GM21526 (cell line): ENCODE data around the gene EMC8.

Experiments
- ATAC-seq: cut with Tn5 transposase; IDR thresholded peaks from one replicate; pipeline ENCODE4 v1.9.1; 2021; ENCODE audit warnings: moderate library complexity; ENCODE audit not compliant: unreplicated experiment, low FRiP score

The EMC8 gene

DNA sequence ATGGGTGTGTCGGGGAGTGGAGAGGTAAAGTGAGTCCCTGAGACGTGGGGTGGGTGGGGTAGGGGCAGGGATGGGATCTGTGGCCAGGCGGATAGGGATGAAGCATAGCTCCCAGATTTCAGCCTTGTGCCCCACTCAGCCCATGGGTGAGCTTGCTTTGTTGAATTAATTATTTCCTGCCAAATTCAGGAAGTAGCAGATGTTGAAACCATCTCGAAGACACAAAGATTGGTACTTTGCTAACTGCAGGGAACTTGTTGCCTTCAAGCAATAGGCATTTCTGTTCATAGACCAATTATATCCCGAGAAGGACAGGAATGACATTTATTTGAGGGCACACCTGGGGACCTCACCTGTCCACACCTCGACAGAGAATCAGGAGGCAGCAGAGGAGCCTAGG is 37.5 kb downstream of the EMC8 start:
- ATAC-seq: no peak

- ATAC-seq: no peak
Observed at GRCh38 chr16:85759631-85760419, 39.5 kb downstream of the EMC8 start.

DNA sequence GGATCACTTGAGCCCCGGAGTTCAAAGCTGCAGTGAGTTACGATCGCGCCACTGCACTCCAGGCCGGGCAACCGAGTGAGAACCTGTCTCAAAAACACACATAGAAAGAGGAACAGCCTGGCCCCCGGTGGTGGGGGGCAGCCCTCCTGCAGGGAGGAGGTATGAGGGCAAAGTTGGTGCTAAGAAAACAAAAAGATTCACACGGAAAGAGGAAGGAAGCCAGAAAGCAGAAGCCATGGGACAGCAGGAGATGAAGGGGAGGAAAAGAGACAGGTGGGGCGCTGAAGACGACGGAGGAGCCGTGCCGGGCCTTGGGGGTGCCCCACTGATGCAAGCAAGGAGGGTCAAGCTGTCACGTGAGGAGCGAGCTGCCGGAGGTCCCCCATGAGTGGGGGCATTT is 40.2 kb downstream of the EMC8 start:
- ATAC-seq: no peak

GRCh38 chr16:85757341-85757822 is 42.0 kb downstream of the EMC8 start:
- no peak for ATAC-seq

GRCh38 chr16:85755929-85756768 is 43.2 kb downstream of the EMC8 start:
- peak; percentile 44 for ATAC-seq

DNA sequence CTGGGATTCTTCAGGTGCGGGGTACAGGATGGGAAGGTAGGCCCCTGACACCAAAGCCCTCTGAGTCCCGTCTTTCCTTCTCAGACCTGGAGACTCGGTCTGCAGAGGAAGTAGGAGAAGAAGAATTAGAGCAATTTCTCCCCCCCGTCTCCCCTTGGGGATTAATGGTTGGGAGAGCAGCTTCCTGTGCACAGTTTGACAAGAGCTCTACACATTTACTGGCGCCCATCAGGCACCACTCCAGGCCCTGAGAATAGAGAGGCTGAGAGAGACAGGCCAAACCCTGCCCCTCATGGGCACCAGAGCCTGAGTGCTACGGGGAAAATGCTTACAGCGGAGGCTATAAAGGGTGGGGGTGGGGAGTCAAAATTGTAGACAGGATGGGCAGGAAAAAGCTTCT is 44.9 kb downstream of the EMC8 start:
- ATAC-seq: no peak

DNA sequence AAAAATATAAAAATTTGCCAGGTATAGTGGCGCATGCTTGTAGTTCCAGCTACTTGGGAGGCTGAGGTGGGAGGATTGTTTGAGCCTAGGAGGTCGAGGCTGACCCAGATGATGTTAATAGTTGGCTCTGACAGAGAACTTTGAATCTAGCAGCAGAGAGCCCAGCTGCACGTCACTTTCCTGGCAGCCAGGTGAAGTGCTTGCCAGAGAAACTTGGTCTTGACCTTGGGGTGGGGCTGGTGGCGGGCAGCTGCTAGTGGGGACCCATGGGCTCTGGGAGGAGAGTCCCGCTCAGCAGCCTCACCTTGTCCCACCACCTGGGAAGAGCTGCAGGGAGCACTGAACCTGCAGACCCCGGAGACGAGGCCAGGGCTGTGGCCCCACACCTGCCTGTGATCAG is 45.4 kb downstream of the EMC8 start:
- no peak for ATAC-seq

DNA sequence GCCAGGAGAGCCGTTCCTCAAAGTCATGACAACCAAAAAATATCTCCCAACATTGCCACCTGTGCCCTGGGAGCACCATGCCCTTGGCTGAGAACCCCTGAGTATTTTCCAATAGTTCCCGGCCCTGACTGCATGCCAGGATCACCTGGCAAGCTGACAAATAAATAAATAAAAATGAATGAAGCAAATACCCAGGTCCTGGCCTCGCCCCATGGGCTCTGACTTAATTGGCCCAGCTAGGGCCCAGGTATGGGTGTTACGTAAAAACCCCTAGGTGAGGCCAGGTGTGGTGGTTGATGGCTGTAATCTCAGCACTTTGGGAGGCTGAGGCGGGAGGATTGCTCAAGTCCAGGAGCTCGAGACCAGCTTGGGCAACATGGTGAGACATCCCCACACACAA is 45.8 kb downstream of the EMC8 start:
- no peak for ATAC-seq

DNA sequence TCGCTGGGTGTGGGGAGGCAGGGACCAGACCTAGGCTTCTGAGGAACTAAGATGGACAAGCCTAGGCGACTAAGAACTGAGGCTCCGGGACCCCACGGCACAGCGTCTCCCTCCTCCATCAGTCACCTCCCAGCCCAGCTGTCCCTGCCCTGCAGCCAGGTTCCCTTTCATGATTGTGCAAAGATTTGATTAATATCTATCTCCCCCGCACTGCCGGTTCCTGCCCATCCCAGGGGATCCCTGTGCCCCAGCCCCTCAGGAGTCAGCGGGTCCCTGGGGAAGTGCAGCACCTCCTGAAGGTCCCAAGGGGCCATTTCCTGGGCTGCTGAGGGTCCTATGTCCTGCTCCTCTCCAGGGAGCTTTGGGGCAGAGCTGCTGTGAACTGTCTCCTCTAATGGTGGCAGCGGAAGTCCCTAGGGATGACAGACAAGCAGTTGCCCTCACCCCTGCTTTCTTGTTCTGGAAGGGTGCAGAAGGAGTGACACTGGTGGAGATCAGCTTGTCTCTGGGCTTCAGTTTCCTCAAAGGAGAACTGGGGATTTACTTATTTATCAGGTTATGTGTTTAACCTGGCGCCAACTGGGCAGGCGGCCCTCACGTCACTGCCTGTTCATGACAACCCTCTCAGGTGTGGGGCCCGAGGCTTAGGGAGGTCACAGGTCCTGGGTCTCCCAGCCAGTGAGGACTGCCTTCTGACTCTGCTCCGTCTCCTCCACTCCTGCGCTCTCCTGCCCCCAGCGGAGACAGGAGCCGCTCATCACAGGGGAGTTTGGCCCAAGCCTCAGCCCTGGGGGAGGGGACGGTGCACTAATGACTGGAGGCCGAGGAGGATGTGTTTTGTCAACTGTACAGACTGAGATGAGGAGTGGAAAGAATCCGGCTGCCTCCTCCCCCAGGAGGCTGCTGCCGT is 46.6 kb downstream of the EMC8 start:
- ATAC-seq: no peak

- ATAC-seq: no peak
Observed at GRCh38 chr16:85751698-85752501, 47.4 kb downstream of the EMC8 start.

GRCh38 chr16:85750827-85751697 is 48.3 kb downstream of the EMC8 start, which contains the start of gene C16orf74:
C16orf74 (minus strand) TSS chr16:85751096; CDS start chr16:85735217, 15,879 bp downstream.
- peak; percentile 41 for ATAC-seq

DNA sequence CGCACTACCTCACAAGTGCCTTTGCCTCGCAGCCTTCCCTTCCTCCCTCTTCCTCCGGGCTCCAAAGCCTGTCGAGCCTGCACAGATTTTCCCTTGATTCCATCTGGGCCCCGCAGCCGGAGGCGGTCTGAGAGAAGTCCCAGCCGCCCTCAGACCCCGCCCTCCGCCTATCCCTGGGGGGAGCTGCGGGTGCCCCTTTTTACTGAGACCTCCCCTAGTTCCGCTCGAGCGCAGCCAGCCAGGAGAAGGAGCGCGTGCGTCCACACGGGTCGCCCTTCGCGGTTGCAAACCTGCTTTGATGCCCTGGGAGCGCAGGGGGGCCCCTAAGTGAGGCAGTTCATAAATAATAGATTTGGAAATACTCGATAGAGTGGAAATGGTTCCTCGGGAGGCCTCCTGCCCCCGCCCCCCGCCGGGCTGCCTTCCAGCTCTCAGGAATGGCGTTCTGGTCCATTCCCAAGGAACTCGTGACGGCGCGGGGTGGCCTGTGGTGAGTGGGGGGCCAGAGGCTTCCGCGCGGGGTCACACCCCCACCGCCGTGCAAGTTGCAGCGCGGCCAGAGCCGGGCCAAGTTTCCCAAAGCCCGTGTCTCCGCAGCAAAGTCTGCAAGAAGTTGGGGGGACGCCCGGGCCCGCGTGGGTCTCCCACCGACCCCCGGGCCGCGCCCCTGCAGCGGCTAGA is 49.1 kb downstream of the EMC8 start:
- no peak for ATAC-seq

DNA sequence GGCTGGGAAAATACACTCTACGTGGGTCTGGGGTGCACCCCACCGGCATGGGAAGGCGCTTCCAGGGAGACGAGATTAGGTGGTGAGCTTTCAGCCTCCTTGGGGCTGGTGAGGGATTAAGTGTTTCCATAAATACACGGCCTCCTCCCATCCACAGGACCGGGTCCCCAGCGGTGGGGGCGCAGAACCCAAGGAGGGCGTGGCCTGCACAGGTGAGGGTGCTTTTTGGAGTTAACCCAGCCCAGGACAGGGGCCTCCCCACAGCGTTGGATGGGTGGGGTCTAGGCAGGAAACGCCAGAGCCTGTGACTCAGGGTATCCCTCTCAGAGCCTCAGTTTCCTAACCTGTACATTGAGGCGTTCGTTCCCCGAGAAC is 49.6 kb downstream of the EMC8 start:
- no peak for ATAC-seq

DNA sequence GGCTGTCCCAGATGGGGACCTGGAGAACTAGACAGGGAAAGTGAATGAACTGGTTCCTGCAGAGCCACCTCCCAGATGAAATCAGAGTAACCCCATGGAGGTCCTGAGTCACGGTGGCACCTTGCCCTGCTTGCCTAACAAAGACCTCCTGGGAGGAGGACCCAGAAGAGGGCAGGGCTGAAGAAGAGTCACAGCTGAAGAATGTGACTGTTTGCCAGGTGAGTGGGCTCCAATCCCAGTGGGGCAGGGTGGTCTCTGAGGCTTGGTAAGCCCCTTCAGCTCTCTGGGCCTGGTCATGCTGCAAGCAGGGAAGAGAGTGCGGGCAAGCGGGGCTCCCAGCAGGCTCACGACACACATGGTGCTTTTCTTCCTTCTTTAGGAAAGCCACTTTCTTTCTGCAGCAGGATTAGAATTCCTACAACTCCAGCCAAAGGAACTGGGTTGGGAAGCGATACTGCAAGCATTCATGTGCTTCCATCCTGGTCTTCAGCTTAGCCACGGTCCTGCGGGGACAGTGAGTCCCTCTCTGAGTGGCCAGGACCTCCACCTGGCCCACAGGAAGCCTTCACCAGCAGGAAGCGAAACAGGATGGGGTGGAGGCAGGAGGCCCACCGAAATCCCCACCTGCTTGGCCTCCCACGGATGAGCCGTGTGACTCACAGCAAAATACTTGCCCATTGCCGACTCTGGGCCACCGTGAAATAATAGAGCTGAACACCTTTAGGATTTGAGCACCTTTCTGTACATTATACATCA is 52.7 kb downstream of the EMC8 start:
- no peak for ATAC-seq

DNA sequence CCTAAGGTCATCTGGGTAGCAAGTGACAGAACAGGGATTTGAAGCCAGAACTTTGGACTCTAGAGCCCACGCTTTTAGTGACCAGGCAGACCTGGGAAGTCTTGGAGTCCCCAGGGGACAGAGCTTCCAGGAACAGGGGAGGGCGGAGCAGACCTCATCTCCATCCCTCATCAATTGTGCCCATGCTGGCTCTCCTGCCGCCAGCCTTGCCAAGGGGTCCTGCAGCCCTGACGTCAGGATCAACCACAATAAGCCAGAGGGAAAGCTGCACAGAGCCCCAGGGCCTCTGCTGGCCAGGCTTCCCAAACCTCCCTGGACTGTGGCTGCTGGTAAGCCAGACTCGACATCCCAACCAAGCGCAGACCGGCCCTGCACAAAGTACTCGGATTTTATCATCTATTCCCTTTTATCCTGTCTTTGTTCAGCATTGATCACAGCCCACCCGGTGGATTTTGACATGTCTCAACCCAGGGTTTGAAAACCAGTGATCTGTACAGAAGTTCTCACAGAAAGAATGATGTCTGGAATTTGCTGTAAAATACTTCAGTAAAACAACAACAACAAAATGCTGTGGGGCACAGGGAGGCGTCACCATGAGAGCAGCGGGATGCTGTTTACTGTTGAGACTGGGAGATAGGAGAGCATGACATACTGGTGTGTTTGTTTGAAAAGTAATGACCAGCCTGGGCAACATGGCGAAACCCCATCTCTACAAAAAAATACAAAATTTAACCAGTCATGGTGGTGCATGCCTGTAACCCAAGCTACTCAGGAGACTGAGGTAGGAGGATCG is 60.2 kb downstream of the EMC8 start:
- no peak for ATAC-seq

DNA sequence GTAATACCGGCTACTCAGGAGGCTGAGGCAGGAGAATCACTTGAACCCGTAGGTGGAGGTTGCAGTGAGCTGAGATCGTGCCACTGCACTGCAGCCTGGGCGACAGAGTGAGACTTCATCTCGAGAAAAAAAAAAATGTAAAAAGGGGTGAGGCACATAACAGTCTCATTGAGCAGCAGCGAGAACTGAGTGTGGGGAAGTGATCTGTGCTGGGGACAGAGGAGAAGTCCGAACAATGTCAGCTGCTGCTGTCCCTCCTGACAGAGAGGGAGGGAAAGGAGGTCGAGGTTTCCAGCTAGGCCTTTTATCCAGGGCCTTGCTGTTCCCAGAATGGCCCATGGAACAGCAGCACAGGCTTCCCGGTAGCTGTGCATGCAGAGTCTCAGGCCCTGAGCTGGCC is 62.4 kb downstream of the EMC8 start:
- ATAC-seq: no peak

DNA sequence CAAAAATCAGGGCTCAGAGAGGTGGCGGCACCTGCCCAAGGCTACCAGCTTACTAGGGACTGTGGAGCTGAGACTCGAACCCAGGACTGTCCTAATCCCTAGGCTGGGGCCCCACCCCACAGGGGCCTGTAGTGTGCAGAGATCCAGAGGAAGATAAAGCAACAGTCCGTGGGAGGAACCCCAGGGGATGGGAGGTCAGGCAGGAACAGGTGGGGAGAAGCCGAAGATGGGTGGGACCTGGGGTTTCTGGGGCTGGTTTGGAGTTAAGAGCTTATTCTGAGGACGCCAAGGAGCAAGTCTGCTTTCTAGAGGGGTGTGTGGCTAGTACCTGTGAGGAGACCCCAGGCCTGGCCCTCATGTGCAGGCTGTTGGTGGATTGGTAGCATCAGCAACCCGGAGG is 63.4 kb downstream of the EMC8 start:
- ATAC-seq: no peak
